ENCODE data around the gene SPRTN.

SPRTN gene, protein sequence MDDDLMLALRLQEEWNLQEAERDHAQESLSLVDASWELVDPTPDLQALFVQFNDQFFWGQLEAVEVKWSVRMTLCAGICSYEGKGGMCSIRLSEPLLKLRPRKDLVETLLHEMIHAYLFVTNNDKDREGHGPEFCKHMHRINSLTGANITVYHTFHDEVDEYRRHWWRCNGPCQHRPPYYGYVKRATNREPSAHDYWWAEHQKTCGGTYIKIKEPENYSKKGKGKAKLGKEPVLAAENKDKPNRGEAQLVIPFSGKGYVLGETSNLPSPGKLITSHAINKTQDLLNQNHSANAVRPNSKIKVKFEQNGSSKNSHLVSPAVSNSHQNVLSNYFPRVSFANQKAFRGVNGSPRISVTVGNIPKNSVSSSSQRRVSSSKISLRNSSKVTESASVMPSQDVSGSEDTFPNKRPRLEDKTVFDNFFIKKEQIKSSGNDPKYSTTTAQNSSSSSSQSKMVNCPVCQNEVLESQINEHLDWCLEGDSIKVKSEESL

DNA sequence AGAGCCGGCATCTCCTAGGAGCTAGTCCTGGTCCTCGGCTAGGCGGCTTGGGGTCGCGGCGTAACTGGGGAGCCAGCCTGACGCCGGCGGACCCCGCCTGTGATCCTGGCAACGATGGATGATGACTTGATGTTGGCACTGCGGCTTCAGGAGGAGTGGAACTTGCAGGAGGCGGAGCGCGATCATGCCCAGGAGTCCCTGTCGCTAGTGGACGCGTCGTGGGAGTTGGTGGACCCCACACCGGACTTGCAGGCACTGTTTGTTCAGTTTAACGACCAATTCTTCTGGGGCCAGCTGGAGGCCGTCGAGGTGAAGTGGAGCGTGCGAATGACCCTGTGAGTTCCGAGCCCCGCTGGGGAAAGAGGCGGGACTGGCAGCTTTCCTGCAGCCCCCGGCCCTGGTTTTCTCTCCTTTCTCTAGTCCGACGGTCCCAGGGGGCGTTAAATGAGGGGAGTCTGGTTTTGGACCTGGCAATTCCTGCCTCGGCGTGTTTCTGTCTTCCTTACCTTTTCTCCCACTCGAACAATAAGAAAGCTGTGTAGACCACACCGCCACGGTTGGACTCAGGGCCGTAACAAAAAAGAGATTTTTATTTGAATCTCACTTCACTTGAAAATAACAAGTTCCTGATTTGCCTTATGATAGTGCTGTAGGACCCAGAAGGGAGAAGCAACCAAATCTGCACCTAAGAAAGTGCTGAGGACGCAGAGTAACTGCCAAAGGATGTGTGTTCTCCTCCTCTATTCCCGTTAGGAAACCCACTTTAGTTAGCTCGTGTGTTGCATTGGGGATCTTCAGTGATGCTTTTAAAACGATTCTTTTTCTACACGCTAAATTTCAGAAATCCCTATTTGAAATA lies at the start of gene SPRTN:
SPRTN (plus strand) TSS at position 24 of the 859 bp plus-strand sequence; CDS start at position 115, 91 bp downstream.
- DNase-seq (ENCODE audit: low spot score), result peak; percentile 93

DNA sequence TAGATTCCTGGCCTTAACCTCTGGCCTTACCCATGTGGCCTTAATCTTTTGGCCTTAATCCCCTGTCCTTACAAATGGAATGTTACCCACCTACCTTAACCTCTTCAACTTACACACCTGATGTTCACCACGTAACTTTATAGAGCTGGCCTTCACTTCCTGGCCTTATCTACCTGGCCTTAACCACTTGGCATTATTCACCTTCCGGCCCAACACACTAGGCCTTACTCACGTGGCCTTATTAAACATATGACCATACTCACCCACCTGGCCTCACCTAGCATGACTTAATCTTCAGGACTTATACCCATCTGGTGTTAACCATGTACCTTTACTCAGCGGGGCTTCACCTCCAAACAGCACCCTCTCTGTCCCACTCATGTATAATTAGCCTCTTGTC lies 42.2 kb upstream of the SPRTN start:
- DNase-seq (ENCODE audit: low spot score), result no peak

DNA sequence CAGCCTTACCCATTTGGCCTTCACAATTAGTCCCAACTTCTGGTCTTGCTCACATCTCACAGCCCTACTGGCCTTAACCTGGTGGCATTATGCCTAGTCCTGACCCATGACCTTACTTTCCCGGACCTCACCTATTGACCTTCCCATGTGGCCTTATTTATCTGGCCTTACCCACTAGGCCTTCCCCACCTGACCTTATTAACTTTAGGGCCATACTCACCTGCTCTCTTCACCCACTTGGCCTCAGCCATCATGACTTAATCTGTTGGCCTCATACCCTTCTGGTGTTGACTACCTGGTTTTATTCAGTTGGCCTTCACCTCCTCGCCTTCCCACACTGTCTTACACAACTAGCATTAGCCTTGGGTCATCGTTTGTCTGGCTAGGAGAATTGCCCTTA lies 36.1 kb upstream of the SPRTN start:
- no peak for DNase-seq (ENCODE audit: low spot score)

DNA sequence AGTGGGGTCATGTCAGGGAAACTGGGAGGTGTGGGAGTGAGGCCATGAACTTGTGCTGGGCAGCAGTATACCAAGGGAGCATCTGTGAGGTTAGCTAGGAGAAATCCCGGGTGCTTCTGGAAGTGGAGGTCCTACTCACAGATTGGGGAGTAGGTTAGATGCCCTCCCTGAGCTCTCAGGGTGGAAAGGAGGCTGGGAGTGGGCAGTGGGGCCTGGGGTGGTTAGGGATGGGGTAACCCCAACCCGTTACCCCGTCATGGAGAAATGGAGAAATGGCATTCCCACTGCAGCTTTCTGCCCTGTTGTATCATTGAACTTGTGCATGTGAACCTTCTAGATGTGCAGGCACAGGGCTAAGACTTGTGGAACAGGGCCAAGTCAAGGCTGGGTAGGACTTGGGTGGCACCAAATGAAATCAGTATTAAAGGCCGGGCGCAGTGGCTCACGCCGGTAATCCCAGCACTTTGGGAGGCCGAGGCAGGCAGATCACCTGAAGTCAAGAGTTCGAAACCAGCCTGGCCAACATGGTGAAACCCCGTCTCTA lies 27.6 kb upstream of the SPRTN start:
- DNase-seq (ENCODE audit: low spot score), result no peak

DNA sequence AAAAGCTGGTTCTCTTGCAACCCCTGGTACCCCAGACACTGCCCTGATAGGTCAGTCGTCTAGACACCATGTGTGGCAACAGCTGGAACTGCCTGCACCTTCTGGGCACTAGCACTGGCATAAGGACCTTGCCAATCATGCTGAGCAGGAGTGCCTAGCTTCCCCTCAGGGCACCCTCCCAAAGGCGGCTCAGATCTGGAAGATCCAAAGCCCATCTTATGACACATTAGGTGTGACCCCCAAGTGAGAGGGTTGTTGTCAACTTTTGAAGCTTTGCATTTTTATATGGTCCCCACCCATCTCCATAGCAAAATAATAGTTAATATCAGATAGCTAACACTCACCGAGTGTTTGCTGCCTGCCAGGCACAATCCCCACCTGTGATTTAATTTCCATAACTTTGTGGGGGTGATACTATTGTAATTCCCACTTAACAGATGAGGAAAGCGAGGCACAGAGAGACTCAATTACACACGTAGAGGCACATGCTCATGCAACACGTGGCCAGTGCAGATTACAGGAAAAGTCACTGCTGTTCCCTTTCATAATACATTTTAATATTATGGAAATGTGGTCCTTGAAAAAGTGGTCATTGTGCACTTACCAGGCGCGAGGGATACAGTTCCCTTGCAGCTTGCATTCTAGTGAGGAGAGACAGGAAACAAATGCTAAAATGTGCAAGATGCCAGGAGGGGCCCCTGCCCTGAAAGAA lies 26.2 kb upstream of the SPRTN start:
- no peak for DNase-seq (ENCODE audit: low spot score)

DNA sequence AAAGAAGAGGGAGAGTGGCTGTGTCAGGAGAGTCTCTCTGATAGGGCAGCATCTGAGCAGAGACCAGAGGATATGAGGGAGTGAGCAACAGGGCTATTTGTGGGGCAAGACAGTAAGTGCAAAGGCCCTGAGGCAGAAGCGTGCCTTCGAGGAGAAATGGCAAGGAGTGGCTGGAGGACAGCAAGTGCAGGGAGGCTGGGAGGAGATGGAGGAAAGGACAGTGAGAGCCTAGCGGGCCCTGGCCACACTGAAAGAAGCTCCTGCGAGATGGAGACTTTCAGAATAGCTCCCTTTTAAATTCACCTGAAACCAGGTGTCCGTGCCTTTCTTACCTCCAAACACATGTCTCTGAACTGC lies 25.7 kb upstream of the SPRTN start:
- DNase-seq (ENCODE audit: low spot score), result no peak

DNA sequence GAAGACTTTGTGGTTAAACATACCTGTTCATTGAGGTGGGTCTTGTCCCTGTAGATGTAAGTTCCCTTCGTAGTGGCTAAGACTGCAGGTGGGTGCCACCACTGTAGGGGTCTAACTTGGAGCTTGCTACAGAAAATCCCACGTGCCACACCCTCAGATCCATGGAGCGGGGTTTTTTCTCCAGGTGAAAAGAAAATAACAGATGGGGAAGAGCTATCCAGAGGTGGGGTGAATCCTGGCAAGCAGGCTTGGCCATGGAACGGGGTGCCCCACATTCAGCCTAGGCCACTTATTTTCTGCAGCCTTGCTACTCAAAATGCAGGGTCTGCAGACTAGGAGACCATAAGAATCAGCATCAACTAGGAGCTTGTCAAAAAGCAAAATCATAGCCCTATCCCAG lies 24.4 kb upstream of the SPRTN start:
- no peak for DNase-seq (ENCODE audit: low spot score)

DNA sequence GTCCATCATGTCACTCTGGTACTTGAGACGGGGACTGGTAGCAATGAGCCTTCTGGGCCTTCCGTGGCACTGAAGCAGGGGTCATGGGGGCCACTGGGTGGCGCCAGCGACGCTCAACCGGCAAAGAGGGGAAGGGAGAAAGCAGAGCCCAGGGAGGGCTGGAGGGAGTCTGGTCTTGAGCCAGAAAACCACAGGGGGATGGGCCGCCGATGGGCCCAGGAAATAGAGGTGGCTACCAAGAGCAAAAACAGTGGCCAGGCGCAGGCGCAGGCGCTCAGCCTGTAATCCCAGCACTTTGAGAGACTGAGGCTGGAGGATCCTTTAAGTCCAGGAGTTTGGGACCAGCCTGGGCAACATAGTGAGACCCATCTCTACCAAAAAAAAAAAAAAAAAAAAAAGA lies 22.2 kb upstream of the SPRTN start:
- DNase-seq (ENCODE audit: low spot score), result peak; percentile 39

DNA sequence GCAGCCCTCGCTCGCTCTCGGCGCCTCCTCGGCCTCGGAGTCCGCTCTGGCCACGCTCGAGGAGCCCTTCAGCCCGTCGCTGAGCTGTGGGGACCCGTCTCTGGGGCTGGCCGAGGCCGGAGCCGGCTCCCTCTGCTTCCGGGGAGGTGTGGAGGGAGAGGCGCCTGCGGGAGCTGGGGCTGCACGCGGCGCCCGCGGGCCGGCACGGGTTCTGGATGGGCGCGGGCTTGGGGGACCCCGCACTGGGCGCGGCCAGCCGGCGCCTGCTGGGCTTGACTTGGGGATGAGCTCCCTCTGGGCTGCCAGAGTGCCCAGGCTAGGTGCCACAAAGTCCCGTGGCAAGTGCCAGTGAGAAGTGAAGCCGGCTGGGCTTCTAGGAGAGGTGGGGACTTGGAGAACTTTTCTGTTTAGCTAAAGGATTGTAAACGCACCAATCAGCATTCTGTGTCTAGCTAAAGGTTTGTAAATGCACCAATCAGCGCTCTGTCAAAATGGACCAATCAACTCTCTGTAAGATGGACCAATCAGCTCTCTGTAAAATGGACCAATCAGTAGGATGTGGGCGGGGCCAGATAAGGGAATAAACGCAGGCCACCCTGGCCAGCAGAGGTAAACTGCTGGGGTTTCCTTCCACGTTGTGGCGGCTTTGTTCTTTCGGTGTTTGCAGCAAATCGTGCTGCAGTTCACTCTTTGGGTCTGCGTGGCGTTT lies 20.6 kb upstream of the SPRTN start:
- DNase-seq (ENCODE audit: low spot score), result no peak

DNA sequence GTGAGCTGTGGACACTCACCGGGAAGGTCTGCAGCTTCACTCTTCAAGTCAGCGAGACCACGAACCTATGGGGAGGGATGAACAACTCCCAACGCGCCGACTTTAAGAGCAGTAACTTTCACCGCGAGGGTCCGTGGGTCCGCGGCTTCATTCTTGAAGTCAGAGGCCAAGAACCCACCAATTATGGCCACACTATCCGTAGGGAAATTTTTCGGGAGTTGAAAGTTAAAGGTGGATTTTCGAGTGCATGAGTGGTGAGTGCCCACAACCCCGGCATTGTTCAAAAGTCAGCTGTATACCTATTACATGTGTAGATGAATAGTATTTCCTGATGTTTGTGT lies 20.1 kb upstream of the SPRTN start:
- no peak for DNase-seq (ENCODE audit: low spot score)

DNA sequence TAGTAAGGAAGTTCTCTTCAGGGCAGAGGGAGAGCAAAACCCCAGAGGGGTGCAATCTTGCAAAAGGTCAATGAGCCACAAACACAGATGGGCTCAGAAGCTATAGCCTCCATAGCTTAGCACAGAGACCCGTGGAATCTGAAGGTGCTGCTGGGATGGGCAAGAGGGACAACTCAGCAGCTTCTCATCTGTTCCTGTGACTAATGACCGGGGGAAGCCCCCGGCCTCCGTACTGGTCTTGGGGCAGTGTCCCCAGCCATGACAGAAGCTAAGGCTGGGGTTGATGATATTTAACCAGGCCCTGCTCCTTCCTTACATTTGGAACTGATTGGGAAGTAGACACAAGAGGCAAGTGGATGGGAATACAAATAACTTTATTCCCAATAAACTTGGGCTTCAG lies 19.5 kb upstream of the SPRTN start:
- no peak for DNase-seq (ENCODE audit: low spot score)

DNA sequence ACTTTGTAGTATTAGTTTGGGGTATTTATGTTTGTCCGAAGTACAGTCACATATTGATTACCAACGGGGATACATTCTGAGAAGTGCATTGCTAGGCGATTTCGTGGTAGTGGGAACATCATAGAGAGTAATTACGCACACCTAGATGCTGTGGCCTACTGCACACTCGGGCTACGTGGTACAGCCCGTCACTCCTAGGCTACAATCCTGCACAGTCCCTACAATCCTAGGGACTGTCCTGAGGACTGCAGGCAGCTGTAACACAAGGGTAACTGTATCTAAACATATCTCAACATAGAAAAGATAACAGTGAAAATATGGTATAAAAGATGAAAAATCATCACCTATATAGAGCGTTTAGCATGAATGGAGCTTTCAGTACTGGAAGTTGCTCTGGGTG lies 19.0 kb upstream of the SPRTN start:
- DNase-seq (ENCODE audit: low spot score), result no peak

DNA sequence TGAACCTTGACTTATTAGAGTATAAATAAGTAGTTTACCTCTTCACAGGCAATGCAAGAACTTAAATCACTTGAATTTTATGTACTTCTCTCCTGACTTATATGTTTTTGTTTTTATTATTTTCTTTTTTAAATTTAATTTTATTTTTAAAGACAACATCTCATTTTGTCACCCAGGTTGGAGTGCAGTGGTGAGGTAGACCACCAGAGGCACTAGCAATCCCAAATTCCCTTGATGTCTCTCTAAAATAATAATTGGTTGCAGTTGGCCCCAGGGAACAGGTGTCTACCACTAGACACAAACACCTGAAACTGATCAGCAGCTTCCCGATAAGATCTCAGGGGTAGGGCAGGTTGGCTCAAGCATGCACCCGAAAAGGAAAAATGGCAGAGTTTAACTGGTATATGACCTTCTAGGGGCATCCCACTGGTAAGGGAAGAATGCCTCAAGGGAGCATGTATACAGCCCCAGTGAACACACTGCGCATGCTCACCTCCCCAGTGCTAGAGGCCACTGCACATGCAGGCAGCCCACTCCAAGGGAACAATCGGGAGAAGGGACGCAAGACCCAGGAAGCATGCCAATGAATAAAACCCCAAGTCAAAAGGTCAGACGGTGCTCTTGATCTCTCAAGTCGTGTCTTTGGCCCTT lies 15.1 kb upstream of the SPRTN start:
- no peak for DNase-seq (ENCODE audit: low spot score)

DNA sequence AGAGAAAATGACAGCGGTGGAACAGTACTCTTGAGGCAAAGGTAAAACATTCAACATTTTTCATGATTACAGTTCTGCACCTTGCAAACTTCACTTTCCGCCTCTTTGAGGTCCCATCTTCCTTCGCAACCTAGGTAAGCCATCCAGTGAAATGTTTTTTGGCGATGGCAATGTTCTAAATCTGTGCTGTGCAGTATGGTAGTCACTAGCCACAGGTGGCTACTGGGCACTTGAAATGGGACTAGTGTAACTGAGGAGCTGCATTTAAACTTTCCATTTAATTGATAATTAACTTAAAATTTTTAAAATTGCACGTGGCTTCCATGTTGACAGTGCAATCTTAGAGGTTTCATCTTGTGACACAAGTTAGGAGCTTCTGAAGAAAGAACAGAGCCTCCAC lies 13.4 kb upstream of the SPRTN start:
- no peak for DNase-seq (ENCODE audit: low spot score)

DNA sequence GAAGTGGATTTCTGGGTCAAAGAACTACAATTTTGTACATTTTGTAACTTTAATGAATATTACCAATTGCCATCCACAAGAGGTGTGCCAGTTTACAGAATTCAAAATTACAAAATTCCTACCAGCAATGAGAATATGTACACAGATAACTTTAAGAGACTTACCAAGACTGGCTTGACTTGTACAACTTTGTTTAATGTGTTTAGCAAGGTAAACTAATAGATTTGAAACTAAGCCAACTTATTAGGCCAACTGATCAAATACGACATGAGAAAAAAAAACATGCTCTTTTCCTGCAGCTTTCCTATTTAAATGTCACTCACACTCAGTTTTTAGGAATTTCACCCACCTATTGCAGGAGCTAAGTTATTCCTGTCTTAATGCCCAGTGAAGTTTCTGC lies 11.8 kb upstream of the SPRTN start:
- no peak for DNase-seq (ENCODE audit: low spot score)

DNA sequence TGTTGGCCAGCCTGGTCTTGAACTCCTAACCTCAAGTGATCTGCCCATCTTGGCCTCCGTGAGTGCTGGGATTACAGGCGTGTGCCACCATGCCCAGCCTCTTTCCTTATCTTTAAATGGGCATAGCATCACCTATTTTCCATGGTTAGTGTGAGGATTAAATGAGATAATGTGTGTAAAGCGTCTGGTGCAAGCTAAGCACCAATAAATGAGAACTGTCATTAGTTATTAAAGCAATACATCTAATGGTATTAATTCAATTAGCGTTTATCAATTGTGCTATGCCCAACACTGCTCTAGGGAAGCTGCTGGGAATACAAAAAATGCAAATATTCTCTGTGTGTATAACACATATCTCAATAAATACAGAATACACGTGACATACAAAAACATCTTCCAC lies 10.5 kb upstream of the SPRTN start:
- no peak for DNase-seq (ENCODE audit: low spot score)

DNA sequence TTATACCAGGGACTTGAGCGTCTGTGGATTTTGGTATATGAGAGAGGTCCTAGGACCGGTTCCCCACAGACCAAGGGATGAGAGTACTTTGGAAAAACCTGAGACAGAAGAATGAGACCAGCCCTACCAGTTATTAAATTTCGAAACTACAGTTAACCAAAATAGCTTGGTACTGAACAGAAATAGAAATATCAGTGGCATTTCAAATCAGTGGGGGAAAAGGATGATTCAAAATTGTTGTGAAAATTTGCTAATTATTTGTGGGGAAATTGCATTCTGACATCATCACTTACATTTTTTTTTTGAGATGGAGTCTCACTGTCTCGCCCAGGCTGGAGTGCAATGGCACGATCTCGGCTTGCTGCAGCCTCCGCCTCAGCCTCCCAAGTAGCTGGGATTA lies 8.6 kb upstream of the SPRTN start:
- no peak for DNase-seq (ENCODE audit: low spot score)

DNA sequence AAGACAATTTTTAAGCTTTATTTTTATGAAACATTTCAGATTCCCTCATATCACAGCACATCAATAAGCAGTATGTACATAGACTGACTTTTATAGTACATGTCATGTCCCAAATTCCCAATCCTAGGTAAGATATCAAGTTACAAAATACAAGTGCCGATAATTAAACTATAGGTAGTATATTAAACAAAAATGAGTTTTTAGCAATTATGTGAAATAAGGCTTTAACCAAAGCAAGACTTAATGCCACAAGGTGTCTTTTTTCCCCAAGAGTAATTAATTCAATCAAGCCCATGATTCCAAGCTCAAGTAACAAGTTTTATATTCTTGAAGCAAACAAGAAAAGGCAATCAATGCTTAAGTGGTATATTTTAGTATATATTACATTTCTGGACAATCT lies 5.3 kb upstream of the SPRTN start:
- no peak for DNase-seq (ENCODE audit: low spot score)

DNA sequence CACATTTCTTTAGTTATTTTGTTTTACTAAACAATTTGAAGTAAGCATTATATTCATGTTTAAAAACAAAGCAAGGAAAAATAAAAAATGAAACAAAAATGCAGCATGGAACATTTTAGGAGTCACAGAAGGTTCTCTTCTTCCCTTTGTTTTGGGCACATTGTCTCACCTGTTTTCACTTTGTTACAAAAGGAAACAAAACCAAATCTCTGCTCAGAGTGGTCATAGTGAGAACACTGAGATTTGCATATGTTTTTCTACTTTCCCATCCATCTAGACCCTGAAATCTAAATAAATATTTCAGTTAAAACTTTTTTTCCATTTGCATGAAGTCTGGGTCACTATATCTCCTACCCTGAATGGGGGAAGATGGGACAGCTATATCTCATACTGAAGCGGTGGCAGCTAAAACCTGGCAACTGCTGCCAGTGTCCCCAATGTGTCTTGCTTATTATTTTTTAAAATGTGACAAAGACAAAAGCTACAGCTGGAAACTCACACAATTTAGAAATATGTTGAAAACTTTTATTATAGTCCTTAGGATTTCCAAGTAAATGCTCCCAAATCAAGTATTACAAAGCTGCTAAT lies 3.9 kb upstream of the SPRTN start:
- DNase-seq (ENCODE audit: low spot score), result no peak

DNA sequence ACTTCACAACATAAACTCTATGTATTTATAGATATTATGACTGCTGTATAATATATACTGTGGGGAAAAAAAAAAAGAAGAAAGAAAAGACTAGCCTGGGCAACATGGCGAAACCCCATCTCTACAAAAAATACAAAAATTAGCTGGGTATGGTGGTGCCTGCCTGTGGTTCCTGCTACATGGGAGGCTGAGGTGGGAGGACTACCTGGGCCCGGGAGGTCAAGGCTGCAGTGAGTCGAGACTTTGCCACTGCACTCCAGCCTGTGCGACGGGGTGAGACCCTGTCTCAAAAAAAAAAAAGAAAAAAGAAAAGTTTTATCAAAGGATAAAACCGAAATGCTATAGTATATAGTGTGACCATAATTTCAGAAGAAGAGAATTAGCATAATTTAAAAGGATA lies 3.1 kb upstream of the SPRTN start:
- no peak for DNase-seq (ENCODE audit: low spot score)

Measured in AG20443 (cell line).